HG03378 (cell line): ENCODE results near the gene DDHD1.
"Not testable (repeated sequence)": the region's sequence is repeated elsewhere in the genome, so short reads cannot be mapped to it uniquely, and the experiment has no call there.

Experiments
- ATAC-seq: cut with Tn5 transposase; IDR thresholded peaks from one replicate; pipeline ENCODE4 v1.9.1; 2021; ENCODE audit warnings: mild to moderate bottlenecking, moderate library complexity; ENCODE audit not compliant: unreplicated experiment

DDHD1 gene

DNA sequence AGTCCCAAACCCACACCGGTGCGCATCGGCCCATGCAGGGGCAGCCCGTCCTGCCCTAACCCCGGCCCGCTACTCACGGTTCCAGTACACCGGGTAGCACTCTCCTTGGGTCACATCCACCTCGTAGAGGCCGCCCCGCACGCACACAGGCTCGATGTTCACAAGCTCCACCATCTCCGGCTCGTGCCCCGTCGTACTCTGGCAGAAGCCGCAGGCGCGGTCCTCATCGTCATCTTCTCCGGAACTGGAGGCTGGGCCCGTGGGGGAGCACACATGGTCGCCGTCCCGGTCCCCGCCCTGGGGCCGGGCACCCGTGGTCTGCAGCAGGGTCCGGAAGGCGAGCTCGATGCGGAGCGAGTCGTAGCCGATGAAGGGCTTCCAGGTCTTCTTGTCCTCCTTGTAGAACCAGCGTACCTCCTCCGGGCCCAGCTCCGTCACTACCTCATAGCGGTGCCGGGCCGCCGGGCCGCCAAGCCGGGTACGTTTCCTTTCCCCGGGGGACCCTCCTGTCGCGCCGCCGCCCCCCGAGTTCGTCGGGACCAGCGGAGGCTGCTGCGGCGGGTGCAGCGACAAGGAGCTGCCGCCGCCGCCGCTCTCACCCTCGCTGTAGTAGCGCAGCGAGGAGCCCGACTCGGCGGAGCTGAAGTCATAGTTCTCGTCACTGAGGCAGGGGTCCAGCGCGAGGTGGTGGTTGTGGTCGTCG, 788 bp downstream of the DDHD1 start:
- peak; percentile 12 for ATAC-seq

DNA sequence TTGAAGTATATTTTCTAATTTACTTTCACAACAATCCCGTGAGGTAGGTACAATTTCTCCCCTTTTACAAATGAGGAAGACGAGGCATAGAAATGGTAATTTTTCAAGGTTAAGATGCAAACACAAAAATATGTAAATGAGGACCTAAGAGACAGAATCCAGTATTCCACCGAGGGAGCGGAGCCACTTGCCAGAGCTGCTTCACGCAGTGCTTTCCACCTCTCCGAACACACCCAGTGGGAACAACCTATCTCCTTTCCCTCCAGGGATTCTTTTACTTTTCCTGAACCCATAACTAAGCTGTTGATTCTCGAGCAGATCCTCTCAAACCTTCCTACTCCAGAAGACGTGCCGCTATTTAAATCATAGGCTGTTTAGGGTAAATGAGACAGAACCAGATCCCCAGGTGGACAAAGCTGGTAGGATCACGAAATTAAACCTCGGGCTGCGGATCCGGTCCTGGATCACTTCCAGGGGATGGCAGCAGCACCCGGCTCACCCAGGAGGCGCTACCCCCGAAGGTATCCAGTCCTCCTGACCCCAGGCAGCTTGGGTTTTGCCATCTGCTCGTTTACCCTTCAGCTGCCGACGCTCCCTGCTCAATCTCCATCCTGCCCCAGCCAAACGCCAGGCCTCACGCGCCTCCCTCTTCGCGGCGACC, 1.5 kb downstream of the DDHD1 start:
- no peak for ATAC-seq

DNA sequence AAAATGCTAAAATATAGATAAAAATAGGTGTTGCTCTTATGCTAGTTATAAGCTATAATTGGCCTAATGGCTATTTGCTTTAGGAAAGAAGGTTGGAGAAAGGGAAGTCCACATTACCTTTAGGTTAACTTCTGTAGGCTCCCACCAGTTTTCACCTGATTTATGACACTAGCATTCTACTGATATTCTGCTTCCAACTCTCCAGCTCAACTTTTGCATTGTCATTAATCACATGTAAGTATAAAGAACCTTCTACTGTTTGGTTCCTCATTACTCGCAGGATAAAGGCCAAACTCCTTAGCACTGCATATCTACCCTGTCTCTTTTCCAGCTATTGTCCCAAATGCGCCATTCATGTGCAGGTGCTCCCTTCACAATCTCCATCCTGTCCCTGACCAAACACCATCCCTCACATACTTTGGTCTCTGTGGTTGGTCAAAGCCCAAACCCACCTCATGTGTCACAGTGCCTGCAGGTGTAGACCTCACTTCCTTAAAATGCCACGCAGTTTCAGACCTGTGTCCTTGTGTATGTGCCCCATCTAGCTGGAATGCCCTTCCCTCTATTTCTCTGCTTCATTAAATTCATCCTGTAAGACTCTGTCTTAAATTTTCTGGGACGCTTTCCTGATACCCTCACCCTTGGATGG, 3.3 kb downstream of the DDHD1 start:
- ATAC-seq: no peak

DNA sequence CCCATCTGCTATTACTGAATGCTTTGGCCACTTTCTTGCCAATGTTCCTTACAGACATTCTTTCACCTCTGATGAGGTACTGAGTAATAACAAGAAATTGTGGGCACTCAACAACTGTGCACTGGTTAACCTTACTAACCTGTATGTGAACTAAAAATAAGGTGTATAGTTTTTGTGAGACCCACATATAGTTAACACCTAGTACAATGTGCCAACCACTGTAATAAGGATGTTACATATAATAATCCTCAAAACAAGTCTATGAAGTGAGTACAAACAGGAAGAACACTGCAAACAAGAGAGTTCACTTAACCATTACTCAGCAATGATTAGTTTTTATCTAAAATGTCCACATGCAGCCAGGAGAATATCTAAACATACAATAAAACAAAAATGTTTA, 4.5 kb downstream of the DDHD1 start:
- ATAC-seq: peak; percentile 31

DNA sequence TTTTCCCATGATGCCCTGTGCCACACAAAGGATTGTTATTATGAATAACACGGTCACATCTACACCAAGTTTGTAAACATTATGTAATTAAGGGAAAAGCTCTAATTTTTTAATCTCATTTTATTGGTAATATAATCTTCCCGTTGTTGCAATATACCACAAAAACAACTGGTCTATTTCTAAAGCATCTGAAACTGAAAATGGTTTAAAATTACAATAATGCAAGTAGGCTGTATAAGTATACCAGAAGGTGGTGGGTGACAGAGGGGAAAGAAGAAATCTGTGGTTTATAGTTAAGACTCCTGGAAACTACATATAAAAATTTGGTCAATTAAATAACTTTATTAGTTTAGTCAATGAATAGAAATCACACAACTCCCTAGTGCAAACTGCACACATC, 5.2 kb downstream of the DDHD1 start:
- no peak for ATAC-seq

DNA sequence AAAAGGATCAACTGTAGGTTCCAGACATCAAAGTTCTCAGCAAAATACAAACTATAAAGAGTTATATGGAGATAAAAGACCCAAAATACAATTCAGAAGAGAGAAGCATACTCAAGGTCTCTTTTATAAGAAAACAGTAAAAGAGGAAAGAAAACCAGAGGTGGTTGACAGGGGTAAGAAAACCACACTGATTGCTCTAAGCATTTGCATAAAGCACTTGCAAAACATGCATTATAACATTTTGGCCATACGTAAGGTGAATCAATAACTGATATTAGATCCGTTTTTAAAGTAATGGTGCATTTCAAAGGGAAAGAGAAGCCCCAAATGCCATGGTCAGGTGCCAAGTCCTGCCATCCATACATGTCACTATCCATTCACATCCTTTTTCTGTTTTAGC, 5.9 kb downstream of the DDHD1 start:
- peak; percentile 41 for ATAC-seq

DNA sequence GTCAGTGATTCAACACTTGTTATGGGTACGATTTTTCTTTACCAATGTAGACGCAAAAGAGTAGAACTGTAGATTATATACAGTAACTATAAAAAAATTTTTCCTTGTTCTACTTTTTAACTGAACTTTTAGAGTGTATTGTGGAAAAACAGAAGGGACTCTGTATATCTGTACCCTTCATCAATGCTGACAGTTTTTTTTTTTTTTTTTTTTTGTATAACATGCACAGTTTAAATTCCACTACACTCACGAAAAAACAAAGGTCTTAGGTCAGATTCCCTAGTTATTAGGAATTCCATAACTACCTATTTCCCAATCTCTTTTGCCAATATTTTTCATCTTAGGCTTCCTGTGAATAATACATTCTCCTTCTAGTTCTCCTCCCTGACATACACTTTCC, 6.4 kb downstream of the DDHD1 start:
- ATAC-seq: no peak

DNA sequence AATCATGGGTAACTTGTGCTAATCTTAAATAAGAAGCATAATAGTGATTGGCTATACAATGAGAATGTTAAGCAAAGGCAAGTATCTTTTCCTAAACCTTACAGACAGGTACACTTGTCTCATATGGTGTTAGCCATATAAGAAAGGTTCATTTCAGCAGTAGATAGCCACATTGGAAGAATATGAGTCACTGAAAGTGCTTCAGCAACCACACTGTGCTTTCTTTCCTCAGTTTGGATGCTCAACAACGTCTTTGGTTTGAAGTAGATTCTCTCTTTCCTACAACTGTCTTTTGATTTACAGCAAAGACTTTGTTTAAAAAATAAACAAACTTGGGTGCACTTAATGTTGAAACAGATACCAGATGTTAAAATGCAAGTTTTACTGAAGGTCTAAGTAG, 8.9 kb downstream of the DDHD1 start:
- peak; percentile 72 for ATAC-seq

DNA sequence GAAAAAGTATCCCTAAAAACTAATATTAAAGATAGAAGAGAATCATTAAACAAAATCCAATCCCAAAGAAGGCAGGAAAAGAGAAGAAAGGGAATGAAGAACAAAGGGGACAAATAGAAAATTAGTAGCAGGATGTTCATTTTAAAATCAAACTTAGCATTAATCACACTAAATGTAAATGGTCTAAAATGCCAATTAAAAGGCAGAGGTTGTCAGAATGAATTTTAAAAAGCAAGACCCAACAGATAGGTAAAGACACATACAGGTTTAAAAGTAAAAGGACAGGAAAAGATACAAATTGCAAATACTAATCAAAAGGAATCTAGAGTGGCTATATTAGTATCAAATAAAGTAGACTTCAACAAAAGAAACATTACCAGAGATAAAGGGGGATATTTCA, 12.5 kb downstream of the DDHD1 start:
- no peak for ATAC-seq

DNA sequence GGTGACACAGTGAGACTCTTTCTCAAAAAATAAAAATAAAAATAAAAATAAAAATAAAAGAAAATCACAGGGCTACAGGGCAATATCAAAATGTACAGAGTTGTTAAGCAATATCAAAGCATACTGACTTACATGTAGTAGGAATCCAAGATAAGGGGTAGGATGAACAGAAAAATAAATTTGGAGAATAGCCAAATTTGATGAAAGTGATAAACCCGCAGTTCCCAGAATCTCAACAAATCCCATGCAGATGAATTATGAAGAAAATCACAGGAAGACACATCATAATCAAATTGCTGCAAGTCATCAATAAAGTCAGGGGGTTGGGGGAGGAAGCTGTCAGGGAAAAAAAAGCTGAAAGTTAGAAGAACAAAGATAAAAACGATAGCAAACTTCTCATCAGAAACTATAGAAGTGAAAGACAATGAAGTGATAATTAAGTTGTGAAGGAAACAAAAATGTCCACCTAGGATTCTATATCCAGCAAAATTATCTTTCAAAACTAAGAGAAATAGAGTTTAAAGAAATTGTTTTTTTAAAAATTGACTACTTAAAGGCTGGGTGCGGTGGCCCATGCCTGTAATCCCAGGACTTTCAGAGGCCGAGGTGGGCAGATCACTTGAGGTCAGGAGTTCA, 15.4 kb downstream of the DDHD1 start:
- no peak for ATAC-seq

DNA sequence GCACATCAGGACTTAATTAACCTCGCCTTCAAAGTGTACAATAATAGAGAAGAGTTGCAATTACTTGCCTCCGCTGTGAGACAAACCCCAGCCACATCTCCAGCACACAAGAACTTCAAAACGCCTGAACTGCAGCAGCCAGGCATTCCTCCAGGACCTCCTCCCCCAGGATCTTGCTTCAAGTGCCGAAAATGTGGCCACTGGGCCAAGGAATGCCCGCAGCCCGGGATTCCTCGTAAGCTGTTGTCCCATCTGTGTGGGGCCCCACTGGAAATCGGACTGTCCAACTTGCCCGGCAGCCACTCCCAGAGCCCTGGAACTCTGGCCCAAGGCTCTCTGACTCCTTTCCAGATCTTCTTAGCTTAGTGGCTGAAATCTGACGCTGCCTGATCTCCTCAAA, 22.6 kb downstream of the DDHD1 start:
- not testable (repeated sequence) for ATAC-seq

DNA sequence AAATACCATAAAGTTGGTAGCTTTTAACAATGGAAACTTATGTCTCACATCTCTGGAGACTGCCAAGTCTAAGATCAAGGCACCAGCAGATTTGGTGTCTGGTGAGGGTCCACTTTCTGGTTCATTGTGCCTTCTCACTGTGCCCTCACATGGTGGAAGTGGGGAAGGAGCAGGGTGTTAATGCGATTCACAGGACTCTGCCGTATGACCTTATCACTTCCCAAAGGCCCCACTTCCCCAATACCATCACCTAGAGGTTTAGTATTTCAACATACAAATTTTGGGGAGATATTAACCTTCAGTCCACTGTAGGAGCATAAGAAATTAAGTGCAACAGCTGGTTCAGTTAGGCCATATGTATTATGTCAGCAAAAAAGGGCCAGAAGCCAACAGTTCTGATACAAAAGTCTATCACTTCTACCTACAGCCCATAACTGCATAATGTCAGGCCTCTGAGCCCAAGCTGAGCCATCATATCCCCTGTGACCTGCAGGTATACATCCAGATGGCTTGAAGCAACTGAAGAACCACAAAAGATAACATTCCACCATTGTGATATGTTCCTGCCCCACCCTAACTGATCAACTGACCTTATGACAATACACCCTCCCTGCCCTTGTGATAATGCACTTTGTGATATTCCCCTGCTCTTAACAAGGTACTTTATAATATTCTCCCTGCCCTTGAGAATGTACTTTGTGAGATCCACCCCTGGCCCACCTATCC, 24.7 kb downstream of the DDHD1 start:
- no peak for ATAC-seq

DNA sequence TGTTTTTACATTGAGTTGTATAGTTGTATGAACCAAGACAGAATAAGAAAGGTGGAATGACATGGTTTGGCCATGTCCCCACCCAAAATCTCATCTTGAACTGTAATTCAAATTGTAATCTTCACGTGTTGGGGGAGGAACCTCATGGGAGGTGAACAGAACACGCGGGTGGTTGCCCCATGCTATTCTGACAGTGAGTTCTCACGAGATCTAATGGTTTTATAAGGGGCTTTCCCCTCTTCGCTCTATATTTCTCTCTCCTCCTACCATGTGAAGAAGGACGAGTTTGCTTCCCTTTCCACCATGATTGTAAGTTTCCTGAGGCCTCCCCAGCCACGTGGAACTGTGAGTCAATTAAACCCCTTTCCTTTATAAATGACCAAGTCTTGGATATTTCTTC, 25.3 kb downstream of the DDHD1 start:
- no peak for ATAC-seq

DNA sequence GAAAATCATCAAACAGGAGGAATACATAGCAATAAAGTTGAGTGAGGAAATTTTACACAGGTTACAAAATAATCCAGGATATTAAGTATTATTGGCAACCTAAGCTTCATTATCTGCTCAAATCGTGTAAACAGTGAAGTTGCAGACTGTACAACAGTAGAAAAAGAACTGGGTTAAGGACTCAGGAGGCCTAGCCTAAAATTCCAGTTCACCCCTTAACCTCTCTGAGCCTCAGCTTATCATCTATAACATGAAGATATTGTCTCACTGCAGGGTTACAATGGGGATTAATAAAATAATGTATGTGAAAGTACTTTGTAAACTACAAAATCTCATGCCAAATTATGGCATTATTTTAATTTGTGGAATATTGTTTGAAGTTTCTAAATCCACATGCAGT, 26.0 kb downstream of the DDHD1 start:
- no peak for ATAC-seq

DNA sequence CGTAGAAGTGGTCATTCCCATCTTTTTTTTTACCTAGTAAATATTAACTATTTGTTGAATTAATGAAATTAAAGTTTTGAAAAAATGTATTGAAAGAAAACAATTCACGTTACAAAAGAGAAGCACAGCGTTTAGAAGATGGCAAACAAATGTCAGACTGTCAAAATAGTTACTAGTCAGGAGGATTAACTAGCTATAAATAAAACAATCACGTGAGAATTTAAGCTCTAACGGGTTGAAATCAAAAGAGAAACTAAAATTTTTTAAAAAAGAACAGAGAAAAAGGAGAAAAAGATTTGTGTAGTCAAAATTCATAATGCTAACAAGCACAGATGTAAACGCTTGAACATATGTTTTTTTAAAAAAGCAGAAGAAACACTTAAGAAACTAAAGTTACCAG, 26.4 kb downstream of the DDHD1 start:
- ATAC-seq: peak; percentile 35

DNA sequence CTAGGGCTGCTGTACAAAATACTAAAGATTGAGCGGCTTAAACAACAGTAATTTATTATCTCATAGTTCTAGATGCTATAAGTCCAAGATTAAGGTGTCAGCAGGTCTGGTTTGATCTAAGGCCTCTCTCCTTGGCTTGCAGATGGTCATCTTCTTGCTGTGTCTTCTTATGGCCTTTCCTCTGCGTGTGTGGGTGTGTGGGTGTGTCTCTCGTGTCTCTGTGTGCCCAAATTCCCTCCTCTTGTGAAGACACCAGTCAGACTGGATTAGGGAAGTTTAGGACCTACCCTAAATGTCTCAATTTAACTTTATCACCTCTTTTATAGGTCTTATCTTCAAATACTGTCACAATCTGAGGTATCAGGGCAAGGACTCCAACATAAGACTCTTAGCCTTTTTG, 28.3 kb downstream of the DDHD1 start:
- no peak for ATAC-seq

DNA sequence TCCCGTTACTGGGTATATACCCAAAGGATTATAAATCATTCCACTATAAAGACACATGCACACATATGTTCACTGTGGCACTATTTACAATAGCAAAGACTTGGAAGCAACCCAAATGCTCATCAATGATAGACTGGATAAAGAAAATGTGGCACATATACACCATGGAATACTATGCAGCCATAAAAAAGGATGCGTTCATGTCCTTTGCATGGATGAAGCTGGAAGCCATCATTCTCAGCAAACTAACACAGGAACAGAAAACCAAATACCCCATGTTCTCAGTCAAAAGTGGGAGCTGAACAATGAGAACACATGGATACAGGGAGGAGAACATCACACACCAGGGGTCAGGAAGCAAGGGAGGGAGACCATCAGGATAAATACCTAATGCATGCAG, 31.7 kb downstream of the DDHD1 start:
- ATAC-seq: not testable (repeated sequence)

DNA sequence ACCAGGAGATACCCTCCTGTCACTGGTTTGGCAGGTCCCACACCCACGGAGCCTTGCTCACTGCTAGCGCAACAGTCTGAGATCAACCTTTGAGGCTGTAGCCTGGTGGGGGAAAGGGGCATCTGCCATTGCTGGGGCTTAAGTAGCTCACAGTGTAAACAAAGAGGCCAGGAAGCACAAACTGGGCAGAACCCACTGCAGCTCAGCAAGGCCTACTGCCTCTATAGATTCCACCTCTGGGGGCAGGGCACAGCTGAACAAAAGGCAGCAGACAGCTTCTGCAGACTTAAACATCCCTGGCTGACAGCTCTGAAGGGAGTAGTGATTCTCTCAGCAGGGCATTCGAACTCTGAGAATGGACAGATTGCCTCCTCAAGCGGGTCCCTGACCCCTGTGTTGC, 35.6 kb downstream of the DDHD1 start:
- not testable (repeated sequence) for ATAC-seq

DNA sequence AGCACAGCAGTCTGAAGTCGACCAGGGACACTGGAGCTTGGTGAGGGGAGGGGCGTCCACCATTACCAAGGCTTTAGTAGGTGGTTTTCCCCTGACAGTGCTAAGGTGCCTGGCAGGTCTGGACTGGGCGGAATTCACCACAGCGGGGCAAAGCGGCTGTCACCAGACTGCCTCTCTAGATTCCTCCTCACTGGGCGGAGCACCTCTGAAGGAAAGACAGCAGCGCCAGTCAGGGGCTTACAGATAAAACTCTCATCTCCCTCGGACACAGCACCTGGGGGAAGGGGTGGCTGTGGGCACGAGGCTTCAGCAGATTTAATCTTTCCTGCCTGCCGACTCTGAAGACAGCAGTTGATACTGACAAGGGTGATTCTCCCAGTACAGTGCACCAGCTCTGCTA, 39.1 kb downstream of the DDHD1 start:
- ATAC-seq: no peak

DNA sequence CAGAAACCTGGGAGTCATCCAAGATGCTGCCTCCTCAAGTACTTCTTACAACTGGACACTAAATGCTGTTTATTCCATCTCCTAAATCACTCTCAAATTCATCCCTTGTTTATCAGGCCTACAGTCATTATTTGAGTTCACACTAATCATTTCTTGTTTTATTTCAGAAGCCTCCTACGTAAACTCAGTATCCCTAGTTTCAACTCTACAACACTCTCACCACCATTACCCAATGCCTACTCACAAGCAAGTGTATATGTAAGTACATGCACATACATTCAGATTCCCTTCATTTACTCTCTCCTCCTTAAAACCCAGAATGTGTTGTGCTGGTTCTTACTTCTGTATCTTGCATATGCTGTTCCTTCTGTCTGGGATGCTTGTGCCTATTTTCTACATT, 43.0 kb downstream of the DDHD1 start:
- no peak for ATAC-seq
